Renal pelvis (tissue), 3 donors: ENCODE results near the gene MMP24OS. TPM values are rescaled to one million over a fixed set of nuclear protein-coding genes. Genes with fewer than 3 reads are reported as not detected.

Experiments used
- polyA plus RNA-seq, 3 donors: library from polyadenylated mRNA; unstranded; fragments of 120-200 nt; gene quantifications; one replicate each; pipeline ENCODE4 v1.2.1, GENCODE V29; 2013; ENCODE audit not compliant: insufficient read length in 3 of 3

Gene MMP24OS
- polyA plus RNA-seq, 3 donors, result 37.7 to 49.8 (median 44.4) TPM

Other genes starting within 250 kb of the MMP24OS start
- 10 to 100 TPM; 63.0 to 70.7 (median 70.1) TPM for gene TRPC4AP, start 185.3 kb downstream of the MMP24OS start, polyA plus RNA-seq
- gene EDEM2, start 130.8 kb downstream of the MMP24OS start, polyA plus RNA-seq, result 10 to 100 TPM; 16.1 to 18.6 (median 17.4) TPM
- 1 to 10 TPM; 7.4 to 9.4 (median 8.7) TPM for gene PROCR, start 106.0 kb downstream of the MMP24OS start, polyA plus RNA-seq
- 1 to 10 TPM; 1.8 to 3.2 (median 1.9) TPM for gene MMP24, start 51.4 kb downstream of the MMP24OS start, polyA plus RNA-seq
- 100 to 1,000 TPM; 154 to 169 (median 168) TPM for gene EIF6, start 6.7 kb upstream of the MMP24OS start, polyA plus RNA-seq
- under 1 TPM in 2 of 3 donors, not detected in 1; 0.03 to 0.05 TPM for gene FAM83C, start 14.3 kb upstream of the MMP24OS start, polyA plus RNA-seq
- gene UQCC1, start 133.9 kb upstream of the MMP24OS start, polyA plus RNA-seq, result 10 to 100 TPM; 55.5 to 64.4 (median 63.0) TPM
- under 1 TPM in 2 of 3 donors, not detected in 1; 0.09 to 0.14 TPM for gene GDF5, start 160.1 kb upstream of the MMP24OS start, polyA plus RNA-seq
- 10 to 100 TPM; 56.7 to 65.5 (median 64.3) TPM for gene CEP250, start 177.5 kb upstream of the MMP24OS start, polyA plus RNA-seq